Left ventricle myocardium inferior (tissue), 1 donor: ENCODE data around the gene KIAA0319L. TPM values are rescaled to one million over a fixed set of nuclear protein-coding genes. Genes with fewer than 3 reads are reported as not detected.
A peak's percentile ranks its signal among the peaks of the same experiment; 100 is the strongest.

Experiments
- DNase-seq: peaks from one replicate; pipeline ENCODE4 v3.0.0-alpha.2; 2020
- H3K27ac ChIP-seq: fragments of 200-600 bp; replicated peaks from 2 replicates; pipeline ENCODE4 v1.8.0; 2021
- H3K27me3 ChIP-seq: fragments of 200-600 bp; 2 replicates; pipeline ENCODE4 v1.8.0; 2021; ENCODE audit warnings: low read depth
- H3K36me3 ChIP-seq: fragments of 200-600 bp; 2 replicates; pipeline ENCODE4 v1.8.0; 2021
- H3K4me1 ChIP-seq: fragments of 200-600 bp; 2 replicates; pipeline ENCODE4 v1.8.0; 2021
- H3K4me3 ChIP-seq: fragments of 200-600 bp; 2 replicates; pipeline ENCODE4 v1.8.0; 2021; ENCODE audit warnings: mild to moderate bottlenecking, moderate library complexity
- H3K9me3 ChIP-seq: fragments of 200-600 bp; replicated peaks from 2 replicates; pipeline ENCODE4 v1.8.0; 2021
- CTCF ChIP-seq: fragments of 200-600 bp; IDR thresholded peaks from 2 replicates; pipeline ENCODE4 v1.8.0; 2021; ENCODE audit warnings: antibody characterized with exemption, mild to moderate bottlenecking, borderline replicate concordance
- intact Hi-C: fragments of 100-400 bp; cut with micrococcal nuclease; formaldehyde crosslinking; loops from one replicate; pipeline ENCODE4 v1.11.0; 2022
- total RNA-seq: library from RNA; stranded (reverse); fragmentation: NEBNext Ultra II Directional; extraction: Animal tissue kit (Norgen Biotek cat#: 25700); gene quantifications from one replicate; pipeline ENCODE4 v1.2.1, GENCODE V29; 2021
- donor health status: DM: no; HTN: yes; CAD: no; lungs with severe emphysema.

The KIAA0319L gene
- total RNA-seq, 1 donor from 2014 or later: 64.3 TPM

- no peaks in the 10 kb centered on the region for H3K27me3 ChIP-seq
- peak overlapping the region; percentile 72 for H3K27ac ChIP-seq
- no peak for DNase-seq
- H3K9me3 ChIP-seq: peaks cover 7% of the 10 kb centered on the region
- no peak for TF ChIP-seq CTCF
- no peak overlapping the region for H3K4me3 ChIP-seq
- H3K36me3 ChIP-seq: peaks cover 11% of the 10 kb centered on the region
- intact Hi-C loops: no loop called here
- H3K4me1 ChIP-seq: peaks cover 68% of the 10 kb centered on the region
Measured at GRCh38 chr1:35532497-35533223, 24.5 kb downstream of the KIAA0319L start.

- H3K9me3 ChIP-seq: peaks cover 7% of the 10 kb centered on the region
- no peaks in the 10 kb centered on the region for H3K27me3 ChIP-seq
- peaks cover 11% of the 10 kb centered on the region for H3K36me3 ChIP-seq
- no peak for DNase-seq
- no peak overlapping the region for H3K4me3 ChIP-seq
- H3K27ac ChIP-seq: peak overlapping the region; percentile 72
- H3K4me1 ChIP-seq: peaks cover 57% of the 10 kb centered on the region
- intact Hi-C loops: no loop called here
- no peak for TF ChIP-seq CTCF
Measured at GRCh38 chr1:35531368-35531767, 25.8 kb downstream of the KIAA0319L start.

GRCh38 chr1:35530946-35531345 lies 26.3 kb downstream of the KIAA0319L start:
- Histone ChIP-seq H3K9me3 (peaks cover 7% of the 10 kb centered on the region), H3K27ac (peak overlapping the region; percentile 72), H3K36me3 (peaks cover 11% of the 10 kb centered on the region), H3K27me3 (no peaks in the 10 kb centered on the region), H3K4me3 (no peak overlapping the region), H3K4me1 (peaks cover 53% of the 10 kb centered on the region)
- intact Hi-C loops: no loop called here
- no peak for DNase-seq
- no peak for TF ChIP-seq CTCF

- Histone ChIP-seq H3K9me3 (peaks cover 7% of the 10 kb centered on the region), H3K27me3 (no peaks in the 10 kb centered on the region), H3K27ac (no peak overlapping the region), H3K36me3 (peaks cover 11% of the 10 kb centered on the region), H3K4me3 (no peak overlapping the region), H3K4me1 (peaks cover 45% of the 10 kb centered on the region)
- no peak for TF ChIP-seq CTCF
- no peak for DNase-seq
- intact Hi-C loops: no loop called here
Measured at GRCh38 chr1:35530168-35530567, 27.0 kb downstream of the KIAA0319L start.

- no peak for DNase-seq
- Histone ChIP-seq H3K36me3 (no peaks in the 10 kb centered on the region), H3K27ac (no peak overlapping the region), H3K9me3 (no peaks in the 10 kb centered on the region), H3K4me1 (no peaks in the 10 kb centered on the region), H3K4me3 (no peak overlapping the region), H3K27me3 (no peaks in the 10 kb centered on the region)
- no peak for TF ChIP-seq CTCF
- intact Hi-C loops: no loop called here
Measured at GRCh38 chr1:35524106-35524505, 33.1 kb downstream of the KIAA0319L start.
